Calu3 (cell line): ENCODE measurements around the gene GIPC3. TPM values are rescaled to one million over a fixed set of nuclear protein-coding genes. Genes with fewer than 3 reads are reported as not detected.

Source experiments
- BruUV-seq: library from RNA; stranded (reverse); fragments of 400-500 nt; replicated peaks from 2 replicates; lab custom pipeline; 2021; lab: Mats Ljungman, UMichigan
- CTCF ChIA-PET: fragments of 300-600 bp; sonication (Branson Sonifier 250); formaldehyde crosslinking; loops from one replicate; lab custom pipeline; 2022; ENCODE audit warnings: antibody characterized with exemption; lab: Charles Lee
- DNase-seq: peaks from one replicate; pipeline ENCODE4 v3.0.0; 2022
- H3K27ac Mint-ChIP-seq: one replicate; pipeline ENCODE4 v1.8.0; 2022; ENCODE audit warnings: mixed read lengths; ENCODE audit not compliant: unreplicated experiment
- H3K27me3 Mint-ChIP-seq: one replicate; pipeline ENCODE4 v1.8.0; 2022; ENCODE audit warnings: mixed read lengths; ENCODE audit not compliant: unreplicated experiment
- H3K36me3 Mint-ChIP-seq: one replicate; pipeline ENCODE4 v1.8.0; 2022; ENCODE audit warnings: mild to moderate bottlenecking, moderate library complexity, mixed read lengths; ENCODE audit not compliant: insufficient read depth, unreplicated experiment
- H3K4me1 Mint-ChIP-seq: one replicate; pipeline ENCODE4 v1.8.0; 2022; ENCODE audit warnings: mild to moderate bottlenecking, low read depth, mixed read lengths; ENCODE audit not compliant: unreplicated experiment
- H3K4me3 Mint-ChIP-seq: one replicate; pipeline ENCODE4 v1.8.0; 2022; ENCODE audit warnings: mild to moderate bottlenecking, low read depth, moderate library complexity, mixed read lengths; ENCODE audit not compliant: unreplicated experiment
- H3K9me3 Mint-ChIP-seq: one replicate; pipeline ENCODE4 v1.8.0; 2022; ENCODE audit warnings: low read depth, mixed read lengths; ENCODE audit not compliant: unreplicated experiment
- intact Hi-C: fragments of 100-400 bp; cut with micrococcal nuclease; formaldehyde crosslinking; loops from one replicate; pipeline ENCODE4 v1.10.0; 2022; ENCODE audit not compliant: unreplicated experiment
- total RNA-seq: library from RNA; stranded (reverse); gene quantifications from 2 replicates; pipeline ENCODE4 v1.2.3, GENCODE V29; 2022
- TF ChIP-seq, protein P1 (sequence below): fragments of 200-600 bp; IDR thresholded peaks from one replicate; pipeline ENCODE4 v1.8.0; 2022; ENCODE audit warnings: antibody characterized with exemption; ENCODE audit not compliant: unreplicated experiment

Gene GIPC3
- total RNA-seq, 1 experiment from 2014 or later, result not detected

DNA sequence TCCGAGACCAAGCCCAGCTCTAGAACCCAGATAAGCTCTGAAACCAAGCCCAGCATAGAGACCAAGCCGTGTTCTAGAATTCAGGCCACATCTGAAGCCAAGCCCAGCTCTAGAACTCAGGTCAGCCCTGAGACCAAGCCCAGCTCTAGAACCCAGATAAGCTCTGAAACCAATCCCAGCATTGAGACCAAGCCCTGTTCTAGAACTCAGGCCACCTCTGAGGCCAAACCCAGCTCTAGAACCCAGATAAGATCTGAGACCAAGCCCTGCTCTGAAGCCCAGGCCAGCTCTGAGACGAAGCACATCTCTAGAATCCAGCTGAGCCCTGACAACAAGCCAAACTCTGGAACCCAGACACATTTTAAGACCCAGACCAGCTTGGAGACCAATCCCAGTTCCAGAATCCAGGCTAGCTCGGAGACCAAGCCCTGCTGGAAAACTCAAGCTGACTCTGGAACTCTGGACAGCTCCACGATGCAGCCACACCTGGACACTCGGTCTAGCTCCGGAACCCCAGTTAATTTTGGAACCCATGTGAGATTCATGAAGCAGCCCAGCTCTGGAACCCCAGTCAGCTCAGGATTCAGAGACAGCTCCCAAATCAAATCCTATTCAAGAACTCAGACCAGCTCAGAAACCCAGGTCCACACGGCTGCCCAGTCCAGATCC lies 5.8 kb downstream of the GIPC3 start:
- BruUV-seq, result no TSS peak
- CTCF ChIA-PET, result no interaction called here
- no peak for DNase-seq
- TF ChIP-seq, protein P1, sequence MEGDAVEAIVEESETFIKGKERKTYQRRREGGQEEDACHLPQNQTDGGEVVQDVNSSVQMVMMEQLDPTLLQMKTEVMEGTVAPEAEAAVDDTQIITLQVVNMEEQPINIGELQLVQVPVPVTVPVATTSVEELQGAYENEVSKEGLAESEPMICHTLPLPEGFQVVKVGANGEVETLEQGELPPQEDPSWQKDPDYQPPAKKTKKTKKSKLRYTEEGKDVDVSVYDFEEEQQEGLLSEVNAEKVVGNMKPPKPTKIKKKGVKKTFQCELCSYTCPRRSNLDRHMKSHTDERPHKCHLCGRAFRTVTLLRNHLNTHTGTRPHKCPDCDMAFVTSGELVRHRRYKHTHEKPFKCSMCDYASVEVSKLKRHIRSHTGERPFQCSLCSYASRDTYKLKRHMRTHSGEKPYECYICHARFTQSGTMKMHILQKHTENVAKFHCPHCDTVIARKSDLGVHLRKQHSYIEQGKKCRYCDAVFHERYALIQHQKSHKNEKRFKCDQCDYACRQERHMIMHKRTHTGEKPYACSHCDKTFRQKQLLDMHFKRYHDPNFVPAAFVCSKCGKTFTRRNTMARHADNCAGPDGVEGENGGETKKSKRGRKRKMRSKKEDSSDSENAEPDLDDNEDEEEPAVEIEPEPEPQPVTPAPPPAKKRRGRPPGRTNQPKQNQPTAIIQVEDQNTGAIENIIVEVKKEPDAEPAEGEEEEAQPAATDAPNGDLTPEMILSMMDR, result no peak
- H3K9me3 Mint-ChIP-seq, result no peaks in the 10 kb centered on the region
- no peaks in the 10 kb centered on the region for H3K4me1 Mint-ChIP-seq
- H3K27ac Mint-ChIP-seq, result no peak overlapping the region
- H3K36me3 Mint-ChIP-seq, result no peaks in the 10 kb centered on the region
- H3K4me3 Mint-ChIP-seq, result no peak overlapping the region
- intact Hi-C loops, result no loop called here
- H3K27me3 Mint-ChIP-seq, result peaks cover 23% of the 10 kb centered on the region

DNA sequence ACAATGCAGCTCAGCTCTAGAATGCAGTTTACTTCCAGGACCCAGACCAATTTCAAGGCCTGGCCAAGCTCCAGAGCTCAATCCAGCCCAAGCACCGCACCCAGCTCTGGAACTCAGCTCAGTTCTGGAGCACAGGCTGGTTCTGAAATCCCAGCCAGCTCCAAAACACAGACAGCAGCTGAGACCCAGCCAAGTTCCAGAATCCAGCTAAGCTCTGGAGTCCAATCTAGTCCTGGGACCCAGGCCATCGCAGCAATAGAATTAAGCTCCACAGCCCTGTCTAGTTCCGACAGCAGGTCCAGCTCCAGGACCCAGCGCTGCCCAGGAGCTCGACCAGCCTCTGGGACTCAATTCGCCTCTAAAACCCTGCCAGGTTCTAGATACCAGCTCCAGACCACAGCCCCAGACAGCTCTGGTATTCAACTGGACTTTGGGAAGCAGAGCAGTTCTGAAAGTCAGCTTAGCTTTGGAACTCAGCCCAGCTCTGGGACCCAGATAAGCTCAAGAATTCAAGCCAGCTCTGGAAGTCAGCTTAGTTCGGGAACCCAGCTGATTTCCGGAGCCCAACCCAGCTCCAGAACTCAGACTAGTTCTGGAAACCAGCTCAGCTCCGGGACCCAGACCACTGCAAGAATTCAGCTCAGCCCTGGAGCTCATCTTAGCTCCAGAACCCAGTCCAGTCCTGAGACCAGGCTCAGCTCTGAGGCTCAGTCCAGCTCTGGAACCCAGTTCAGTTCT lies 6.8 kb downstream of the GIPC3 start:
- Mint-ChIP-seq H3K4me3 (no peak overlapping the region), H3K27me3 (peaks cover 23% of the 10 kb centered on the region), H3K9me3 (no peaks in the 10 kb centered on the region), H3K4me1 (no peaks in the 10 kb centered on the region), H3K27ac (no peak overlapping the region), H3K36me3 (no peaks in the 10 kb centered on the region)
- intact Hi-C loops, result no loop called here
- no TSS peak for BruUV-seq
- CTCF ChIA-PET, result interaction anchor here (0.5 to 0.6 kb wide), 2 partner anchors 12 to 226 kb away, joined by 3 to 4 read pairs; no protein-coding TSS in a partner anchor
- TF ChIP-seq, protein P1, result no peak
- no peak for DNase-seq

DNA sequence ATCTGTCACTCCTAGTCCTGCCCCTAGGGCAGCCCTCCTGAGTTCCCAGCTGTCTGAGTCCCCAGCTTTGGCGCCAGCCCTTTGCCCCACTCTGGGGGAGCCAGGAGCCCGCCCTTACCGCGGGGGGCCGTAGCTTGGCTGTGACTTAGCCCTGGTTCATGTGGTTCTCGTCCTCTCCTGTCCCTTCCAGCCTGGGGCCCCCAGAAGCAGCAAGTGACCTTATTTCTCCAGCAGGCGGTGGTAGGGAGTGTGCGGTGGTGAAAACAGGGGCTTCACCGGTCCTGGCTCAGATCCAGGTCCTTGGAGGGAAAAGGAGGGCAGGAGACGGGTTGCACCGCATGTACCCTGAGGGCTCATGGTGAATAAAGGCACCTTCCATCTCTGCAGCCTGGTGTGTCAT lies 7.9 kb downstream of the GIPC3 start:
- Mint-ChIP-seq H3K9me3 (no peaks in the 10 kb centered on the region), H3K27me3 (peaks cover 23% of the 10 kb centered on the region), H3K4me1 (no peaks in the 10 kb centered on the region), H3K27ac (no peak overlapping the region), H3K4me3 (no peak overlapping the region), H3K36me3 (no peaks in the 10 kb centered on the region)
- DNase-seq, result no peak
- TF ChIP-seq, protein P1, result no peak
- BruUV-seq, result no TSS peak
- CTCF ChIA-PET, result no interaction called here
- intact Hi-C loops, result no loop called here

GRCh38 chr19:3595521-3596061 lies 10.3 kb downstream of the GIPC3 start:
- Mint-ChIP-seq H3K27ac (no peak overlapping the region), H3K4me1 (no peaks in the 10 kb centered on the region), H3K27me3 (peaks cover 23% of the 10 kb centered on the region), H3K36me3 (no peaks in the 10 kb centered on the region), H3K9me3 (no peaks in the 10 kb centered on the region), H3K4me3 (no peak overlapping the region)
- no TSS peak for BruUV-seq
- TF ChIP-seq, protein P1, result no peak
- CTCF ChIA-PET, result no interaction called here
- no peak for DNase-seq
- intact Hi-C loops, result no loop called here
